Activated CD8-positive, alpha-beta memory T cell treated with anti-CD3 and anti-CD28 coated beads for 48 hours (primary cell): ENCODE measurements around the gene VEZT.
"Not testable (repeated sequence)": the region's sequence is repeated elsewhere in the genome, so short reads cannot be mapped to it uniquely, and the experiment has no call there.

Experiments used
- DNase-seq, 3 experiments: peaks; one replicate each; pipeline ENCODE4 v3.0.0-alpha.2; 2020; ENCODE audit warnings: low read depth in 2 of 3, low spot score in 2 of 3

Gene VEZT

GRCh38 chr12:95253386-95253785 is 35.8 kb downstream of the VEZT start:
- DNase-seq, result no peak

- DNase-seq, result no peak
Observed at GRCh38 chr12:95257541-95257940, 39.9 kb downstream of the VEZT start.

- no peak for DNase-seq
Observed at GRCh38 chr12:95258151-95258550, 40.5 kb downstream of the VEZT start.

- DNase-seq, result no peak
Observed at GRCh38 chr12:95258803-95259202, 41.2 kb downstream of the VEZT start.

GRCh38 chr12:95259368-95259767 is 41.8 kb downstream of the VEZT start:
- DNase-seq, result no peak

- DNase-seq, result no peak
Observed at GRCh38 chr12:95261109-95261508, 43.5 kb downstream of the VEZT start.

GRCh38 chr12:95262808-95263207 is 45.2 kb downstream of the VEZT start:
- DNase-seq, result no peak

- DNase-seq, result no peak
Observed at GRCh38 chr12:95265765-95266164, 48.2 kb downstream of the VEZT start.

- no peak for DNase-seq
Observed at GRCh38 chr12:95266254-95266653, 48.6 kb downstream of the VEZT start.

GRCh38 chr12:95269892-95270291 is 52.3 kb downstream of the VEZT start:
- no peak for DNase-seq

- DNase-seq, result no peak
Observed at GRCh38 chr12:95271465-95271864, 53.9 kb downstream of the VEZT start.

GRCh38 chr12:95277139-95277538 is 59.5 kb downstream of the VEZT start:
- DNase-seq, result no peak

GRCh38 chr12:95279856-95280255 is 62.2 kb downstream of the VEZT start:
- no peak for DNase-seq

GRCh38 chr12:95282266-95282665 is 64.7 kb downstream of the VEZT start:
- DNase-seq, result no peak

GRCh38 chr12:95283371-95283770 is 65.8 kb downstream of the VEZT start:
- no peak for DNase-seq

GRCh38 chr12:95286713-95287112 is 69.1 kb downstream of the VEZT start:
- no peak for DNase-seq

- no peak for DNase-seq
Observed at GRCh38 chr12:95291501-95291900, 73.9 kb downstream of the VEZT start.

GRCh38 chr12:95298916-95299315 is 81.3 kb downstream of the VEZT start:
- DNase-seq, result no peak

GRCh38 chr12:95300286-95300685 is 82.7 kb downstream of the VEZT start:
- no peak for DNase-seq

GRCh38 chr12:95303476-95303875 is 85.9 kb downstream of the VEZT start:
- no peak for DNase-seq

GRCh38 chr12:95304673-95305198 is 87.1 kb downstream of the VEZT start:
- no peak for DNase-seq

- no peak for DNase-seq
Observed at GRCh38 chr12:95312656-95313055, 95.0 kb downstream of the VEZT start.

- DNase-seq, result not testable (repeated sequence)
Observed at GRCh38 chr12:95314756-95315155, 97.1 kb downstream of the VEZT start.

GRCh38 chr12:95316798-95317197 is 99.2 kb downstream of the VEZT start:
- no peak for DNase-seq
